MCF 10A (cell line): ENCODE results near the gene ST6GAL1. TPM values are rescaled to one million over a fixed set of nuclear protein-coding genes. Genes with fewer than 3 reads are reported as not detected.

ENCODE experiments used
- BruUV-seq: library from RNA; stranded (reverse); fragments of 400-500 nt; replicated peaks from 2 replicates; lab custom pipeline; 2021; lab: Mats Ljungman, UMichigan
- CTCF ChIA-PET: fragments of 300-600 bp; sonication (Branson Sonifier 250); formaldehyde crosslinking; extraction: SDS; loops from one replicate; lab custom pipeline; 2021; ENCODE audit warnings: antibody characterized with exemption, inconsistent platforms; lab: Yijun Ruan, JAX
- POLR2A ChIA-PET: fragments of 300-600, 350-650 bp; sonication (Branson Sonifier 250); formaldehyde crosslinking; extraction: SDS; loops from one replicate; lab custom pipeline; 2020; ENCODE audit warnings: antibody characterized with exemption, inconsistent platforms; lab: Yijun Ruan, JAX
- DNase-seq: peaks from one replicate; pipeline ENCODE4 v3.0.0-alpha.2; 2018; ENCODE audit not compliant: unreplicated experiment
- H3K27ac Mint-ChIP-seq: one replicate; pipeline ENCODE4 v1.8.0; 2022; ENCODE audit warnings: mild to moderate bottlenecking, low read depth, mixed read lengths; ENCODE audit not compliant: unreplicated experiment
- H3K27me3 Mint-ChIP-seq: one replicate; pipeline ENCODE4 v1.8.0; 2022; ENCODE audit warnings: mixed read lengths; ENCODE audit not compliant: insufficient read depth, unreplicated experiment
- H3K36me3 Mint-ChIP-seq: one replicate; pipeline ENCODE4 v1.8.0; 2022; ENCODE audit warnings: mild to moderate bottlenecking, moderate library complexity, mixed read lengths; ENCODE audit not compliant: insufficient read depth, unreplicated experiment
- H3K4me1 Mint-ChIP-seq: one replicate; pipeline ENCODE4 v1.8.0; 2022; ENCODE audit warnings: mixed read lengths; ENCODE audit not compliant: insufficient read depth, unreplicated experiment
- H3K4me3 Mint-ChIP-seq: one replicate; pipeline ENCODE4 v1.8.0; 2022; ENCODE audit warnings: mild to moderate bottlenecking, moderate library complexity, mixed read lengths; ENCODE audit not compliant: unreplicated experiment
- H3K9me3 Mint-ChIP-seq: one replicate; pipeline ENCODE4 v1.8.0; 2022; ENCODE audit warnings: mixed read lengths; ENCODE audit not compliant: unreplicated experiment
- intact Hi-C: fragments of 100-400 bp; cut with micrococcal nuclease; formaldehyde crosslinking; loops from 2 replicates; pipeline ENCODE4 v1.14.1; 2022
- total RNA-seq: library from RNA; stranded (reverse); gene quantifications from 2 replicates; pipeline ENCODE4 v1.2.3, GENCODE V29; 2022
- TF ChIP-seq, protein P1 (sequence below): fragments of 200-600 bp; IDR thresholded peaks from one replicate; pipeline ENCODE4 v1.8.0; 2022; ENCODE audit warnings: antibody characterized with exemption, mild to moderate bottlenecking; ENCODE audit not compliant: unreplicated experiment

Gene ST6GAL1
- total RNA-seq, 1 experiment from 2014 or later = 18.8 TPM

DNA sequence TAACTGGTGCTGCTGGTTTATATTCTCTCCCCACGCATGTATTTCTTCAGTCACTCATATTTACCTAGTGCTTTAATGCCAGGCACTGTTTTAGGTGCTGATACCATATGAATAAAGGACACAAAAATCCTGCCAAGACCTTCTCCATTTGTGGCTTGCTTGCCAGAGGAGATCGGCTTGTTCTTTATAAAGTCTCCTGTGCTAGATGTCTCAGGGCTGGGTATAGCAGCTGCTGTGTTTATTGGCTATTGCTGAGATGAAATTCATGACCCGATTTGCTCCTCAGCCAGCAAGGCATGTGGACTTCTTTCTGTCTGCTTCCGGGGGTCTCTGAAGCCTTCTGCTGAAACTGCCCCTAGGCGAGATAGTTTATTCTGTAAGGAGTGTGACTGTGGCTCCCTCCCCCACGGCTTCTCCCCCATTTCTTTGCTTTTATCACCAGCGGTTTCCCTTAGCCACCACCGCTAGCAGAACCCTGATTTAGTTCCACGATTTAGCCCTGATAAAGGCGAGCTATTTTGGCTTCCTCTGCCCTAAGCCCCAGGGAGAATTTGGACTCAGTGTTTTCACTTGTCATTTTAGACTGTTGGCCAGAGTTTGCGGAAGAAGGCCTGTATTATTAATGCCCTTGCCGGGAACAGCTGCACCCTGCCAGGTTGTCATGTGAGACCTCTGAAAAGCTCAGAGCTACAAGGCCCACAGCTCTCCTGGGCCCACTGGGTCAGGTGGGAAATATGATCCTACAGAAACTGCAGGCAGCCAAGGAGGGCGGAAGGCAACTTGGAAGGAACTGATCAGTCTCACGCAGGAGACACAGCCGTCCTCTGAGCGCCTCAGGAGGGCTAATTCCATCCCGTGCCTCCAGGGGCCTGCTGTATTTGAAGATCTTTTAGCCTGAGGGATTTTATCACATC, 46.8 kb downstream of the ST6GAL1 start:
- Mint-ChIP-seq H3K9me3 (no peaks in the 10 kb centered on the region), H3K36me3 (peaks cover 15% of the 10 kb centered on the region), H3K27me3 (no peaks in the 10 kb centered on the region), H3K4me3 (no peak overlapping the region), H3K4me1 (no peaks in the 10 kb centered on the region), H3K27ac (no peak overlapping the region)
- no peak for DNase-seq
- TF ChIP-seq, protein P1, sequence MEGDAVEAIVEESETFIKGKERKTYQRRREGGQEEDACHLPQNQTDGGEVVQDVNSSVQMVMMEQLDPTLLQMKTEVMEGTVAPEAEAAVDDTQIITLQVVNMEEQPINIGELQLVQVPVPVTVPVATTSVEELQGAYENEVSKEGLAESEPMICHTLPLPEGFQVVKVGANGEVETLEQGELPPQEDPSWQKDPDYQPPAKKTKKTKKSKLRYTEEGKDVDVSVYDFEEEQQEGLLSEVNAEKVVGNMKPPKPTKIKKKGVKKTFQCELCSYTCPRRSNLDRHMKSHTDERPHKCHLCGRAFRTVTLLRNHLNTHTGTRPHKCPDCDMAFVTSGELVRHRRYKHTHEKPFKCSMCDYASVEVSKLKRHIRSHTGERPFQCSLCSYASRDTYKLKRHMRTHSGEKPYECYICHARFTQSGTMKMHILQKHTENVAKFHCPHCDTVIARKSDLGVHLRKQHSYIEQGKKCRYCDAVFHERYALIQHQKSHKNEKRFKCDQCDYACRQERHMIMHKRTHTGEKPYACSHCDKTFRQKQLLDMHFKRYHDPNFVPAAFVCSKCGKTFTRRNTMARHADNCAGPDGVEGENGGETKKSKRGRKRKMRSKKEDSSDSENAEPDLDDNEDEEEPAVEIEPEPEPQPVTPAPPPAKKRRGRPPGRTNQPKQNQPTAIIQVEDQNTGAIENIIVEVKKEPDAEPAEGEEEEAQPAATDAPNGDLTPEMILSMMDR = no peak
- POLR2A ChIA-PET = no interaction called here
- CTCF ChIA-PET = interaction anchor here (0.9 kb wide), 1 partner anchor 136 kb away, joined by 3 read pairs; no protein-coding TSS in a partner anchor
- intact Hi-C loops = no loop called here
- BruUV-seq = no TSS peak

DNA sequence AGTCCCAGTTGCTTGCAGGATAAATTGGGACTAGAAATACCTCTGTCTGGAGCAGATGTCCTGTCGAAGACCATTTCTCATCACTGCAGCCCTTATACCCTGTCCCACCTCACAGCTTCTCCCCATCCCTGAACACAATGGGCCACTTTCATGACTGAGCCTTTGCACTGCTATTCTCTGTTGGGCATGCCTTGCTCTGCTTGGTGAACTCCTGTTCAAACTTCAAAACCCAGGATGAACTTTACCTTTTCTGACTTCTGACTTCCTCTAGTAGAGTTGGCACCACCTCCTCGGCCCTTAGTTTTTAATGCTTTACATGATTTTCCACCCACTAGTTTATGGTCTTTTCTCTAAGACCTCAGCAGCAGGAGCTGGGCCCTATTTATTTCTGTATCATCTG, 48.4 kb downstream of the ST6GAL1 start:
- BruUV-seq = no TSS peak
- Mint-ChIP-seq H3K27ac (no peak overlapping the region), H3K36me3 (peaks cover 8% of the 10 kb centered on the region), H3K9me3 (no peaks in the 10 kb centered on the region), H3K4me3 (no peak overlapping the region), H3K27me3 (no peaks in the 10 kb centered on the region), H3K4me1 (no peaks in the 10 kb centered on the region)
- no peak for DNase-seq
- CTCF ChIA-PET = interaction anchor here (0.6 kb wide), 1 partner anchor 131 kb away, joined by 3 read pairs; no protein-coding TSS in a partner anchor
- TF ChIP-seq, protein P1 = no peak
- POLR2A ChIA-PET = interaction anchor here (1.0 kb wide), 1 partner anchor 11 kb away, joined by 4 read pairs; no protein-coding TSS in a partner anchor
- intact Hi-C loops = no loop called here

DNA sequence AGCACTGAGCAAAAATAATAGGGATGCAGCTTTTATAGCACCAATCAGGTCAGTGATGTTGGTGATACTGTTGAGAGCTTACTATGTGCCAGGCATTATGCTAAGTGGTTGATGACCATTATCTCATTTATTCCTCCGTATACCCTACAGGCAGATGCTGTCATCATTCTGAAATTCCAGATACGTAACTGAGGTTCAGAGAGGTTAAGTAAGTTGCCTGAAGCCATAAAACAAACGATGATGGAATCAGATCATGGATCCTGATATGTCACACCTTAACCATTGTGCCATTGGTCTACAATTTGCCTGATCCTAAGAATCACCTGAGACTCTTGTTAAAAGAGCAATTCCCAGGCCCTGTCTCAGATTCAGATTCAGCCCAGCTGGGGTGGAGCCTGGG, 49.5 kb downstream of the ST6GAL1 start:
- Mint-ChIP-seq H3K27me3 (no peaks in the 10 kb centered on the region), H3K36me3 (peaks cover 8% of the 10 kb centered on the region), H3K4me3 (no peak overlapping the region), H3K9me3 (no peaks in the 10 kb centered on the region), H3K4me1 (no peaks in the 10 kb centered on the region), H3K27ac (no peak overlapping the region)
- ChIA-PET POLR2A (interaction anchor here (0.7 to 1.4 kb wide), 2 partner anchors 9 to 39 kb away, joined by 3 to 6 read pairs; no protein-coding TSS in a partner anchor), CTCF (interaction anchor here (0.5 kb wide), 1 partner anchor 11 kb away, joined by 3 read pairs; no protein-coding TSS in a partner anchor)
- no TSS peak for BruUV-seq
- TF ChIP-seq, protein P1 = no peak
- peak; percentile 6 for DNase-seq
- intact Hi-C loops = no loop called here

DNA sequence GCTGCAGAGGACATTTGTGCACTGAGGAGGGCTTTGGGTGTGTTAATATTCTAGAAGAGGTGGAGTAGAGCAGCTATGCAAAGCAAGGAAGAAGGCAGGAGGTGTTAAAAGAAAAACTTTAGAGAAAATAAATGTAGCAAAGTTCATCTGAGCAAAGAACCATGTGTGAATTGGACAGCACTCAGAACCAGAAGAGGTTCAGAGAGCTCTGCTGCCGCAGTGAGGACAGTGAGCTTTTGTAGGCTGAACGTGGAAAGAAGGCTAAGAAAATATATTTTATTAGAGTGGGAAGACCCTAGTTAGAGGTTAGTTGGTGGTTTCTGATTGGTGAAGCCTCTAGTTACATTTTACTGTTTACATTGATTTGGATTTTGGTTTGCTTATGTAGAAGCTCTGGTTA, 50.7 kb downstream of the ST6GAL1 start:
- Mint-ChIP-seq H3K27me3 (no peaks in the 10 kb centered on the region), H3K27ac (no peak overlapping the region), H3K4me1 (no peaks in the 10 kb centered on the region), H3K4me3 (no peak overlapping the region), H3K36me3 (peaks cover 8% of the 10 kb centered on the region), H3K9me3 (no peaks in the 10 kb centered on the region)
- no peak for DNase-seq
- POLR2A ChIA-PET = interaction anchor here (1.2 kb wide), 1 partner anchor 17 kb away, joined by 3 read pairs; no protein-coding TSS in a partner anchor
- intact Hi-C loops = no loop called here
- no TSS peak for BruUV-seq
- CTCF ChIA-PET = no interaction called here
- TF ChIP-seq, protein P1 = no peak
